OCI-LY7 (cell line): ENCODE data around the gene MOSPD2. TPM values are rescaled to one million over a fixed set of nuclear protein-coding genes. Genes with fewer than 3 reads are reported as not detected.

ENCODE experiments used
- BruUV-seq: library from RNA; stranded (reverse); fragments of 400-500 nt; replicated peaks from 2 replicates; lab custom pipeline; 2021; lab: Mats Ljungman, UMichigan
- CTCF ChIA-PET: fragments of 300-600 bp; sonication (Branson Sonifier 250); formaldehyde crosslinking; loops from one replicate; lab custom pipeline; 2022; ENCODE audit warnings: antibody characterized with exemption; ENCODE audit not compliant: unreplicated experiment; lab: Charles Lee
- POLR2A ChIA-PET: fragments of 300-600 bp; sonication (Branson Sonifier 250); formaldehyde crosslinking; loops from one replicate; lab custom pipeline; 2022; ENCODE audit warnings: antibody characterized with exemption; lab: Charles Lee
- DNase-seq: peaks from one replicate; pipeline ENCODE4 v3.0.0-alpha.2; 2015; ENCODE audit warnings: low spot score
- H2AFZ ChIP-seq: fragments of 200-600 bp; sonication (generic), shearing (Covaris generic); 2 replicates; pipeline ENCODE4 v1.6.1; 2014; ENCODE audit warnings: mild to moderate bottlenecking, antibody characterized with exemption, low read length, moderate library complexity
- H3K27ac ChIP-seq: fragments of 200-600 bp; sonication (generic); 2 replicates; pipeline ENCODE4 v1.5.1; 2014; ENCODE audit warnings: mixed run types, low read depth, mild to moderate bottlenecking, moderate library complexity, low read length, inconsistent platforms; ENCODE audit not compliant: poor library complexity, severe bottlenecking
- H3K36me3 ChIP-seq: fragments of 200-600 bp; sonication (generic); 2 replicates; pipeline ENCODE4 v1.6.1; 2014; ENCODE audit warnings: mild to moderate bottlenecking, antibody characterized with exemption, low read length, moderate library complexity, mixed read lengths; ENCODE audit not compliant: insufficient read depth
- H3K4me1 ChIP-seq: fragments of 200-600 bp; sonication (generic); 2 replicates; pipeline ENCODE4 v1.5.1; 2014; ENCODE audit warnings: mild to moderate bottlenecking, low read length; ENCODE audit not compliant: insufficient read depth, poor library complexity, severe bottlenecking
- H3K4me2 ChIP-seq: fragments of 200-600 bp; sonication (generic); 2 replicates; pipeline ENCODE4 v1.6.1; 2014; ENCODE audit warnings: mild to moderate bottlenecking, low read length
- H3K4me3 ChIP-seq: fragments of 200-600 bp; sonication (generic); 2 replicates; pipeline ENCODE4 v1.5.1; 2014; ENCODE audit warnings: mild to moderate bottlenecking, low read depth, low read length; ENCODE audit not compliant: poor library complexity, severe bottlenecking
- H3K79me2 ChIP-seq: fragments of 200-600 bp; sonication (generic); 2 replicates; pipeline ENCODE4 v1.6.1; 2016; ENCODE audit warnings: low read depth, mild to moderate bottlenecking, low read length, moderate library complexity, mixed read lengths; ENCODE audit not compliant: insufficient read depth
- H3K9me2 ChIP-seq: fragments of 200-600 bp; sonication (generic); 2 replicates; pipeline ENCODE4 v1.6.1; 2016; ENCODE audit warnings: mild to moderate bottlenecking, low read length, mixed read lengths; ENCODE audit not compliant: insufficient read depth
- H3K9me3 ChIP-seq: fragments of 200-600 bp; sonication (generic); 2 replicates; pipeline ENCODE4 v1.6.1; 2014; ENCODE audit warnings: mild to moderate bottlenecking, mixed run types, low read length, mixed read lengths
- H4K20me1 ChIP-seq: fragments of 200-600 bp; sonication (generic); 2 replicates; pipeline ENCODE4 v1.6.1; 2014; ENCODE audit warnings: mild to moderate bottlenecking, antibody characterized with exemption, low read length, moderate library complexity, mixed read lengths; ENCODE audit not compliant: insufficient read depth
- CTCF ChIP-seq: fragments of 200-600 bp; sonication (generic); conservative IDR thresholded peaks from 2 replicates; pipeline ENCODE4 v1.5.1; 2014; ENCODE audit warnings: mild to moderate bottlenecking, antibody characterized with exemption, low read length, moderate library complexity, mixed read lengths
- EZH2phosphoT487 ChIP-seq: fragments of 200-600 bp; sonication (generic); IDR thresholded peaks from 2 replicates; pipeline ENCODE4 v1.6.1; 2018; ENCODE audit warnings: low read depth, borderline replicate concordance, mild to moderate bottlenecking, mixed run types, antibody characterized with exemption, low read length, moderate library complexity, mixed read lengths
- intact Hi-C: fragments of 100-400 bp; cut with micrococcal nuclease; formaldehyde crosslinking; loops from one replicate; pipeline ENCODE4 v1.10.0; 2022; ENCODE audit not compliant: unreplicated experiment
- total RNA-seq, 2 experiments: library from RNA; depleted of rRNA in 1 of 2; stranded (reverse); fragments of >200 nt in 1 of 2; shearing (Covaris generic) in 1 of 2; gene quantifications; 2 replicates each; pipeline ENCODE4 v1.2.3, GENCODE V29; 2014 to 2022

Gene MOSPD2
- total RNA-seq, 2 experiments from 2014 or later, result 8.0 to 11.3 TPM

- ChIA-PET POLR2A (no interaction called here), CTCF (no interaction called here)
- Histone ChIP-seq H3K4me2 (no peak overlapping the region), H4K20me1 (no peaks in the 10 kb centered on the region), H3K79me2 (no peaks in the 10 kb centered on the region), H3K9me3 (no peaks in the 10 kb centered on the region), H3K27ac (no peak overlapping the region), H3K9me2 (no peaks in the 10 kb centered on the region), H3K4me3 (no peak overlapping the region), H3K4me1 (no peaks in the 10 kb centered on the region), H3K36me3 (no peaks in the 10 kb centered on the region), H2AFZ (no peak overlapping the region)
- intact Hi-C loops, result no loop called here
- no TSS peak for BruUV-seq
- DNase-seq, result no peak
- no peak for TF ChIP-seq EZH2phosphoT487
These were observed 69.1 kb downstream of the MOSPD2 start for GRCh38 chrX:14942341-14942740.

- POLR2A ChIA-PET, result no interaction called here
These were observed 70.7 kb downstream of the MOSPD2 start for GRCh38 chrX:14943962-14944361.

GRCh38 chrX:14946606-14947155, 73.5 kb downstream of the MOSPD2 start:
- intact Hi-C loops, result no loop called here
- Histone ChIP-seq H3K4me1 (no peaks in the 10 kb centered on the region), H3K4me3 (no peak overlapping the region)

More at GRCh38 chrX:14943962-14944361, 70.7 kb downstream of the MOSPD2 start:
- H2AFZ ChIP-seq, result no peak overlapping the region
- TF ChIP-seq EZH2phosphoT487 (no peak), CTCF (no peak)
- no peaks in the 10 kb centered on the region for H3K9me2 ChIP-seq
- no peaks in the 10 kb centered on the region for H3K36me3 ChIP-seq
- H4K20me1 ChIP-seq, result no peaks in the 10 kb centered on the region
- H3K9me3 ChIP-seq, result no peaks in the 10 kb centered on the region
- DNase-seq, result no peak
- no peak overlapping the region for H3K4me3 ChIP-seq
- H3K4me2 ChIP-seq, result no peak overlapping the region
- no peaks in the 10 kb centered on the region for H3K4me1 ChIP-seq
- no TSS peak for BruUV-seq
- CTCF ChIA-PET, result no interaction called here
- H3K79me2 ChIP-seq, result no peaks in the 10 kb centered on the region
- H3K27ac ChIP-seq, result no peak overlapping the region
- intact Hi-C loops, result no loop called here

More at GRCh38 chrX:14946606-14947155, 73.5 kb downstream of the MOSPD2 start:
- no peak overlapping the region for H2AFZ ChIP-seq
- no peak overlapping the region for H3K4me2 ChIP-seq
- ChIA-PET POLR2A (no interaction called here), CTCF (no interaction called here)
- no peak for TF ChIP-seq EZH2phosphoT487
- no peak for TF ChIP-seq CTCF
- no peaks in the 10 kb centered on the region for H3K9me2 ChIP-seq
- no peaks in the 10 kb centered on the region for H3K36me3 ChIP-seq
- no peaks in the 10 kb centered on the region for H3K9me3 ChIP-seq
- no peaks in the 10 kb centered on the region for H4K20me1 ChIP-seq
- H3K27ac ChIP-seq, result no peak overlapping the region
- BruUV-seq, result no TSS peak
- DNase-seq, result no peak
- H3K79me2 ChIP-seq, result no peaks in the 10 kb centered on the region
